CD4-positive, alpha-beta T cell treated with Interleukin-21 for 1 hour (primary cell): ENCODE results near the gene TAOK3.
A peak's percentile ranks its signal among the peaks of the same experiment; 100 is the strongest.
"Not testable (repeated sequence)": the region's sequence is repeated elsewhere in the genome, so short reads cannot be mapped to it uniquely, and the experiment has no call there.

Source experiments
- DNase-seq: peaks from one replicate; pipeline ENCODE4 v3.0.0-alpha.2; 2020

TAOK3 gene

GRCh38 chr12:118371321-118372282, 1.1 kb downstream of the TAOK3 start:
- DNase-seq: no peak

GRCh38 chr12:118370601-118371000, 2.1 kb downstream of the TAOK3 start:
- no peak for DNase-seq

- DNase-seq: no peak
Measured at GRCh38 chr12:118368821-118369220, 3.9 kb downstream of the TAOK3 start.

- DNase-seq: no peak
Measured at GRCh38 chr12:118361889-118362288, 10.8 kb downstream of the TAOK3 start.

GRCh38 chr12:118361092-118361404, 11.7 kb downstream of the TAOK3 start:
- DNase-seq: no peak

GRCh38 chr12:118359541-118359915, 13.2 kb downstream of the TAOK3 start:
- peak; percentile 52 for DNase-seq

- peak; percentile 26 for DNase-seq
Measured at GRCh38 chr12:118358612-118359540, 13.8 kb downstream of the TAOK3 start.

- DNase-seq: no peak
Measured at GRCh38 chr12:118358008-118358359, 14.7 kb downstream of the TAOK3 start.

GRCh38 chr12:118357257-118358007, 15.3 kb downstream of the TAOK3 start:
- DNase-seq: peak; percentile 73

GRCh38 chr12:118356809-118357256, 15.9 kb downstream of the TAOK3 start:
- DNase-seq: no peak

- DNase-seq: no peak
Measured at GRCh38 chr12:118355843-118356242, 16.9 kb downstream of the TAOK3 start.

- DNase-seq: no peak
Measured at GRCh38 chr12:118354903-118355302, 17.8 kb downstream of the TAOK3 start.

GRCh38 chr12:118354503-118354902, 18.2 kb downstream of the TAOK3 start:
- not testable (repeated sequence) for DNase-seq

- DNase-seq: no peak
Measured at GRCh38 chr12:118353721-118354120, 19.0 kb downstream of the TAOK3 start.

GRCh38 chr12:118350908-118351559, 21.7 kb downstream of the TAOK3 start:
- no peak for DNase-seq

- DNase-seq: no peak
Measured at GRCh38 chr12:118347916-118348315, 24.8 kb downstream of the TAOK3 start.

- DNase-seq: no peak
Measured at GRCh38 chr12:118346895-118347294, 25.8 kb downstream of the TAOK3 start.

GRCh38 chr12:118345355-118345754, 27.4 kb downstream of the TAOK3 start:
- DNase-seq: no peak

GRCh38 chr12:118344829-118345228, 27.9 kb downstream of the TAOK3 start:
- DNase-seq: no peak

GRCh38 chr12:118342090-118342489, 30.6 kb downstream of the TAOK3 start:
- DNase-seq: no peak

- no peak for DNase-seq
Measured at GRCh38 chr12:118337194-118337838, 35.4 kb downstream of the TAOK3 start.

- DNase-seq: no peak
Measured at GRCh38 chr12:118336123-118336522, 36.6 kb downstream of the TAOK3 start.
